AG10803 (cell line): ENCODE results near the gene ATXN7L1.

Experiments
- DNase-seq: peaks from one replicate; pipeline ENCODE4 v3.0.0; 2010; ENCODE audit warnings: low read depth
- H3K4me3 ChIP-seq: 2 replicates; pipeline ENCODE4 v1.5.1; 2011; ENCODE audit warnings: mild to moderate bottlenecking, low read length, control low read depth
- TF ChIP-seq, protein P1 (sequence below): conservative IDR thresholded peaks from 2 replicates; pipeline ENCODE4 v1.5.1; 2011; ENCODE audit warnings: mild to moderate bottlenecking, low read length, control low read depth, inconsistent platforms

ATXN7L1 gene

DNA sequence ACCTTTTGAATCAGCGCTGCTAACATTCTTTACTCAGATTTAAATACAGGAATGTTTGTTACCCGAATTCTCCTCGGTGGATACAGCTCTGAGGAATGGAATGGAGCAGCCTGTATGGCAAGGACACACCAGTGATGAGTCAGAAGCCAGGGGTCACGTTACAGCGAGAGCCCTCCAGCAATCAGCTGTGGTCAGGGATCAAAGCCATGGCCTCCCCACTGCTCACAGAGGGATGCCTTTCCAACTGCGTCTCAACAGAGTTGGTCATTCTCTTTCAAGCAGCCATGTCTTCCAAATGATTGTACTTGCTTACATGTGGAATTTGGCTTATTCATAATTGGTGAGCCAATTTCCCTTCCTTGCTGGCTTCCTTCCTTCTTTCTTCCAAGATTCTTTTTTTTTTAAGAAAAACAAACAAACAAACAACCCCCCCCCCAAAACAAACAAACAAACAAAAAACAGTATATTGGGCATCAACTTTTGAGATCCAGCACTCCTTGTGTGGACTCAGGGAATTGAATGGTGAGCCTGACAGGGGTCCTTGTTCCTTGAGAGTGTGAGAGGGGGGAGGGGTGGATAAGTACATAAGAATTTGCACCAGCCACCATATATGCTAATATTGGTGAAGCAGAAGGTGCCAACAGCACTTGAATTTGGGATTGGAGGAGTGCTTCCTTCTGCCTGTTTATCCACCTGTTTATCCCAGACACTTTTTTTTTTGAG is 100.2 kb downstream of the ATXN7L1 start:
- DNase-seq: peak; percentile 100
- H3K4me3 ChIP-seq: no peak overlapping the region
- TF ChIP-seq, protein P1, sequence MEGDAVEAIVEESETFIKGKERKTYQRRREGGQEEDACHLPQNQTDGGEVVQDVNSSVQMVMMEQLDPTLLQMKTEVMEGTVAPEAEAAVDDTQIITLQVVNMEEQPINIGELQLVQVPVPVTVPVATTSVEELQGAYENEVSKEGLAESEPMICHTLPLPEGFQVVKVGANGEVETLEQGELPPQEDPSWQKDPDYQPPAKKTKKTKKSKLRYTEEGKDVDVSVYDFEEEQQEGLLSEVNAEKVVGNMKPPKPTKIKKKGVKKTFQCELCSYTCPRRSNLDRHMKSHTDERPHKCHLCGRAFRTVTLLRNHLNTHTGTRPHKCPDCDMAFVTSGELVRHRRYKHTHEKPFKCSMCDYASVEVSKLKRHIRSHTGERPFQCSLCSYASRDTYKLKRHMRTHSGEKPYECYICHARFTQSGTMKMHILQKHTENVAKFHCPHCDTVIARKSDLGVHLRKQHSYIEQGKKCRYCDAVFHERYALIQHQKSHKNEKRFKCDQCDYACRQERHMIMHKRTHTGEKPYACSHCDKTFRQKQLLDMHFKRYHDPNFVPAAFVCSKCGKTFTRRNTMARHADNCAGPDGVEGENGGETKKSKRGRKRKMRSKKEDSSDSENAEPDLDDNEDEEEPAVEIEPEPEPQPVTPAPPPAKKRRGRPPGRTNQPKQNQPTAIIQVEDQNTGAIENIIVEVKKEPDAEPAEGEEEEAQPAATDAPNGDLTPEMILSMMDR: no peak

DNA sequence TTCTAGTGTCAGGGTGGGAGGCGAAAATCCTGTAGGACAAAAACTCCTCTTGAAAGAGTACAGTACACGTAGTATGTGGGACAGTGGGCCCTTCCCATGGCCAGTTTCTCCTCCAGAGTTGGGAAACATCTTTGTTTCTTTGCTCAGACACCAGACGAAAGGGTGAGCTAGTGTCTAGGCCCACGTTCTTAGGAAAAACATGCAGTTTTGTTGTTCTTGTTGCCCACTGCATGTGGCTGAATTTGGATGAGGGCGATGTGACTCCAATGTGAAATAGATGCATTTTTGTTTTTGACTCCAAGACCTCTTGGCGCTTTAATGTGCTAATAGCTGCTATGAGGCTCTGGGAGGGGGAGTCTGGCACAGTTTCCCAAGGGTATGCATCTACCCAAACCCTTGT is 100.8 kb downstream of the ATXN7L1 start:
- TF ChIP-seq, protein P1: no peak
- no peak overlapping the region for H3K4me3 ChIP-seq
- DNase-seq: no peak

DNA sequence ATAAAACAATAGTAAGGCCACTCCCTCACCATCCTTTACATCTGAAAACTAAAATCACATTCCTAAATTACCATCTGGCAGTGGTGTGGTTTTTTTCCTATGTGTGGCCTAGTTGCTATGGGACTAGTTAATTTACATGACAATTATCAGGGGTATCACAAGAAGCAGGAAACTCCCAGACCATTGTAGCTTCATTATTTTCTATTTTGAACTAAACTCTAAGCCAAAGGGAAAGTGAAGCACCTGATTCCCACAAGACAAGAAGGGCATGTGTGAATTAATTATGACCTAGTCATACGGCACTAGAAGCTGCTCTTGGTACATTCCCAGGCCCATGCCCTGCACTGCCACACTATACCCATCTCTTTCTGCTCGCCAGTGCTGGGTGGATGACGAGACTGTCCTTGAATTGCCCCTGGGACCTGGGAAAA is 103.4 kb downstream of the ATXN7L1 start:
- TF ChIP-seq, protein P1: no peak
- no peak overlapping the region for H3K4me3 ChIP-seq
- DNase-seq: no peak

DNA sequence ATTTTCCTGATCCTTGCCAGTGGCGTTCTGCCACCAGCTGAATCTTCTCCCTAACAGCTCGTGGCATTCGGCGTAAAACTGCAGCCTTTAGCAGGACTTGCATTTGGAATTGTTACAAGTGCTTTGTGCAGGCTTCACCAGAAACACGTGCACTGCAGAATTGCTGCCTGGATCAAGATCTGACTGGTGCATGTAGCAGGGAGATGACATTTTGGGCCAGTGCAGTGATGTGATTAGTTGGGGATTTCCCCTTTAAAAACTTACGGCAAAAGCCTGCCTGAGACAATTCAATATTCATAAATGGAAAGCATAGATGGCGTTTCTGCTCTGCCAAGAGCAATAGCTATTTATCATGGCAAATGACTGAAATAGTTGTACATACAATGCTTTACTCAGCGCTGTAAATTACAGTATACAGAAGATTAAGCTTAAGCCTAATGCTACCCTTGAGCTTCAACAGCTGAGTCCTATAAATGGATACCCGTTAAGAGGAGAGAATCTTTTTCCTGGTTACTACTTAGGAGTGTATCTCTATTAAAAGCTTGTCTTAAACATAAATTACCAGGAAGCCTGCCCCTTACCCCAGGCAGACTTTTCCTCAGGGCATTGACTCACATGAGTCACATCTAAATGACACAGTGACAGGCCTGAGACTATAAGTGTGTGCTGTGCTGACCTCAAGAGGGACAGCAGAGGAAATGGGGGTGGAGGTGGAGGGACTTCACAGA is 106.3 kb downstream of the ATXN7L1 start:
- H3K4me3 ChIP-seq: no peak overlapping the region
- DNase-seq: peak; percentile 52
- TF ChIP-seq, protein P1: no peak

- H3K4me3 ChIP-seq: no peak overlapping the region
- no peak for DNase-seq
- TF ChIP-seq, protein P1: no peak
Measured at GRCh38 chr7:105768898-105769507, 107.4 kb downstream of the ATXN7L1 start.

GRCh38 chr7:105768117-105768516 is 108.3 kb downstream of the ATXN7L1 start:
- no peak for DNase-seq
- TF ChIP-seq, protein P1: no peak

More at GRCh38 chr7:105768117-105768516, 108.3 kb downstream of the ATXN7L1 start:
- H3K4me3 ChIP-seq: no peak overlapping the region
